Natural killer cell (primary cell): ENCODE results near the gene HIRA. TPM values are rescaled to one million over a fixed set of nuclear protein-coding genes. Genes with fewer than 3 reads are reported as not detected.

ENCODE experiments used
- ATAC-seq, 3 donors: fragments of 150-1000 bp in 2 of 3; fragments of 200-7000 bp in 1 of 3; cut with Tn5 transposase; 1 replicate in 1 of 3; 2 replicates in 2 of 3; pipeline ENCODE4 v1.10.0; 2021; ENCODE audit warnings: mild to moderate bottlenecking in 2 of 3, moderate library complexity in 2 of 3
- DNase-seq, 2 donors: peaks; one replicate each; pipeline versions ENCODE4 v3.0.0 to v3.0.0-alpha.2; 2013 to 2021; ENCODE audit warnings: mixed read lengths in 1 of 2
- H3K27ac ChIP-seq: one replicate; pipeline ENCODE4 v1.5.1; 2013; ENCODE audit warnings: mild to moderate bottlenecking, low read length
- H3K27me3 ChIP-seq: one replicate; pipeline ENCODE4 v1.6.1; 2013; ENCODE audit warnings: low read length; ENCODE audit not compliant: control insufficient read depth, insufficient read depth
- H3K36me3 ChIP-seq: one replicate; pipeline ENCODE4 v1.6.1; 2013; ENCODE audit warnings: low read length; ENCODE audit not compliant: control insufficient read depth, insufficient read depth
- H3K4me1 ChIP-seq: one replicate; pipeline ENCODE4 v1.6.1; 2013; ENCODE audit warnings: low read length; ENCODE audit not compliant: control insufficient read depth, insufficient read depth
- H3K4me3 ChIP-seq: one replicate; pipeline ENCODE4 v1.5.1; 2013; ENCODE audit warnings: low read length
- H3K9me3 ChIP-seq: one replicate; pipeline ENCODE4 v1.6.1; 2013; ENCODE audit warnings: low read length; ENCODE audit not compliant: control insufficient read depth, insufficient read depth
- H3K27ac Mint-ChIP-seq, 2 donors: one replicate each; pipeline ENCODE4 v1.8.0; 2022; ENCODE audit warnings: mild to moderate bottlenecking in 2 of 2, mixed read lengths in 2 of 2, moderate library complexity in 1 of 2
- H3K27me3 Mint-ChIP-seq, 2 donors: one replicate each; pipeline ENCODE4 v1.8.0; 2022; ENCODE audit warnings: low read depth in 2 of 2, mixed read lengths in 2 of 2
- H3K36me3 Mint-ChIP-seq: one replicate; pipeline ENCODE4 v1.8.0; 2022; ENCODE audit warnings: mixed read lengths
- H3K4me1 Mint-ChIP-seq, 2 donors: one replicate each; pipeline ENCODE4 v1.8.0; 2022; ENCODE audit warnings: mixed read lengths in 2 of 2
- H3K4me3 Mint-ChIP-seq: one replicate; pipeline ENCODE4 v1.8.0; 2022; ENCODE audit warnings: mild to moderate bottlenecking, moderate library complexity, mixed read lengths
- H3K9me3 Mint-ChIP-seq, 2 donors: one replicate each; pipeline ENCODE4 v1.8.0; 2022; ENCODE audit warnings: mixed read lengths in 2 of 2
- CTCF ChIP-seq: fragments of 200-600 bp; IDR thresholded peaks from one replicate; pipeline ENCODE4 v1.8.0; 2022; ENCODE audit warnings: antibody characterized with exemption
- WGBS: methylation state at CpG from one replicate; pipeline ENCODE4 v1.1.7; 2013; ENCODE audit warnings: missing lambda C conversion rate; ENCODE audit not compliant: insufficient coverage; 5-methylcytosine and 5-hydroxymethylcytosine counted together
- intact Hi-C: fragments of 100-400 bp; cut with micrococcal nuclease; formaldehyde crosslinking; loops from one replicate; pipeline ENCODE4 v1.14.2; 2022
- total RNA-seq, 4 donors: library from RNA; stranded (reverse); fragments of 120-200 nt in 1 of 4; gene quantifications; one replicate each; pipeline versions ENCODE4 v1.2.3 to v1.2.4, GENCODE V29; 2013 to 2022

Gene HIRA
- total RNA-seq, 3 donors from 2014 or later (not counting 1 experiment from before 2014, with no cell fraction given): 49.6 to 75.9 (median 50.9) TPM

GRCh38 chr22:19383292-19383691 lies 48.2 kb downstream of the HIRA start:
- H3K36me3 Mint-ChIP-seq: peaks cover 15% of the 10 kb centered on the region

GRCh38 chr22:19382240-19382639 lies 49.3 kb downstream of the HIRA start:
- Histone ChIP-seq H3K4me3 (no peak overlapping the region), H3K4me1 (no peaks in the 10 kb centered on the region), H3K9me3 (no peaks in the 10 kb centered on the region), H3K27ac (no peak overlapping the region), H3K36me3 (peaks cover 72% of the 10 kb centered on the region), H3K27me3 (no peaks in the 10 kb centered on the region)
- intact Hi-C loops: no loop called here
- no peaks in the 10 kb centered on the region for H3K9me3 Mint-ChIP-seq
- H3K36me3 Mint-ChIP-seq: peaks cover 15% of the 10 kb centered on the region
- H3K27me3 Mint-ChIP-seq: no peaks in the 10 kb centered on the region
- WGBS: 96% methylated on average over 5 of the region's 5 CpGs
- no peak for TF ChIP-seq CTCF
- ATAC-seq: no peak
- DNase-seq: no peak
- H3K4me1 Mint-ChIP-seq: no peaks in the 10 kb centered on the region
- H3K4me3 Mint-ChIP-seq: no peak overlapping the region
- H3K27ac Mint-ChIP-seq: no peak overlapping the region

More at GRCh38 chr22:19383292-19383691, 48.2 kb downstream of the HIRA start:
- Histone ChIP-seq H3K4me3 (no peak overlapping the region), H3K27ac (no peak overlapping the region), H3K27me3 (no peaks in the 10 kb centered on the region), H3K4me1 (no peaks in the 10 kb centered on the region), H3K36me3 (peaks cover 73% of the 10 kb centered on the region), H3K9me3 (no peaks in the 10 kb centered on the region)
- no peak for TF ChIP-seq CTCF
- Mint-ChIP-seq H3K9me3 (no peaks in the 10 kb centered on the region), H3K4me3 (no peak overlapping the region), H3K27ac (no peak overlapping the region), H3K4me1 (no peaks in the 10 kb centered on the region), H3K27me3 (no peaks in the 10 kb centered on the region)
- intact Hi-C loops: no loop called here
- ATAC-seq: no peak
- WGBS: 96% methylated on average over 9 of the region's 9 CpGs
- DNase-seq: no peak

GRCh38 chr22:19378344-19378674 lies 53.2 kb downstream of the HIRA start:
- Histone ChIP-seq H3K36me3 (peaks cover 75% of the 10 kb centered on the region), H3K27me3 (no peaks in the 10 kb centered on the region), H3K27ac (no peak overlapping the region), H3K4me1 (no peaks in the 10 kb centered on the region), H3K4me3 (no peak overlapping the region), H3K9me3 (no peaks in the 10 kb centered on the region)
- no peak for DNase-seq
- H3K27ac Mint-ChIP-seq: no peak overlapping the region
- TF ChIP-seq CTCF: no peak
- peaks cover 0 to 11% of the 10 kb centered on the region in 2 donors for H3K4me1 Mint-ChIP-seq
- H3K36me3 Mint-ChIP-seq: peaks cover 23% of the 10 kb centered on the region
- ATAC-seq: no peak
- no peak overlapping the region for H3K4me3 Mint-ChIP-seq
- intact Hi-C loops: no loop called here
- no peaks in the 10 kb centered on the region for H3K9me3 Mint-ChIP-seq
- no peaks in the 10 kb centered on the region for H3K27me3 Mint-ChIP-seq

GRCh38 chr22:19377565-19378343 lies 53.8 kb downstream of the HIRA start:
- peaks cover 20% of the 10 kb centered on the region for H3K36me3 Mint-ChIP-seq

More at GRCh38 chr22:19377565-19378343, 53.8 kb downstream of the HIRA start:
- H3K27ac ChIP-seq: no peak overlapping the region
- H3K4me1 Mint-ChIP-seq: peaks cover 0 to 11% of the 10 kb centered on the region in 2 donors
- H3K4me3 ChIP-seq: no peak overlapping the region
- peaks cover 73% of the 10 kb centered on the region for H3K36me3 ChIP-seq
- H3K9me3 ChIP-seq: no peaks in the 10 kb centered on the region
- no peaks in the 10 kb centered on the region for H3K27me3 Mint-ChIP-seq
- TF ChIP-seq CTCF: no peak
- ATAC-seq (no peak), DNase-seq (no peak)
- H3K4me3 Mint-ChIP-seq: no peak overlapping the region
- H3K4me1 ChIP-seq: no peaks in the 10 kb centered on the region
- H3K9me3 Mint-ChIP-seq: no peaks in the 10 kb centered on the region
- H3K27me3 ChIP-seq: no peaks in the 10 kb centered on the region
- WGBS: 98% methylated on average over 10 of the region's 10 CpGs
- no peak overlapping the region for H3K27ac Mint-ChIP-seq
- intact Hi-C loops: no loop called here
